GM13976 (cell line): ENCODE results near the gene CTSE.

Experiments used
- DNase-seq: peaks from one replicate; pipeline ENCODE4 v3.0.0; 2012; ENCODE audit warnings: low spot score
- in situ Hi-C: fragments of 300-500 bp; cut with MboI; formaldehyde crosslinking; loops from one replicate; pipeline ENCODE4 v1.12.0; 2022; ENCODE audit warnings: low sequenced_read_pairs, mixed read lengths, inconsistent platforms; ENCODE audit not compliant: unreplicated experiment
- TF ChIP-seq, protein P1 (sequence below): IDR thresholded peaks from 2 replicates; pipeline ENCODE4 v1.5.1; 2012; ENCODE audit warnings: borderline replicate concordance, mild to moderate bottlenecking; ENCODE audit not compliant: insufficient read depth; ENCODE audit errors: extremely low read depth, missing control alignments, control extremely low read depth

CTSE gene

GRCh38 chr1:205971082-205971481, 52.6 kb downstream of the CTSE start:
- TF ChIP-seq, protein P1, sequence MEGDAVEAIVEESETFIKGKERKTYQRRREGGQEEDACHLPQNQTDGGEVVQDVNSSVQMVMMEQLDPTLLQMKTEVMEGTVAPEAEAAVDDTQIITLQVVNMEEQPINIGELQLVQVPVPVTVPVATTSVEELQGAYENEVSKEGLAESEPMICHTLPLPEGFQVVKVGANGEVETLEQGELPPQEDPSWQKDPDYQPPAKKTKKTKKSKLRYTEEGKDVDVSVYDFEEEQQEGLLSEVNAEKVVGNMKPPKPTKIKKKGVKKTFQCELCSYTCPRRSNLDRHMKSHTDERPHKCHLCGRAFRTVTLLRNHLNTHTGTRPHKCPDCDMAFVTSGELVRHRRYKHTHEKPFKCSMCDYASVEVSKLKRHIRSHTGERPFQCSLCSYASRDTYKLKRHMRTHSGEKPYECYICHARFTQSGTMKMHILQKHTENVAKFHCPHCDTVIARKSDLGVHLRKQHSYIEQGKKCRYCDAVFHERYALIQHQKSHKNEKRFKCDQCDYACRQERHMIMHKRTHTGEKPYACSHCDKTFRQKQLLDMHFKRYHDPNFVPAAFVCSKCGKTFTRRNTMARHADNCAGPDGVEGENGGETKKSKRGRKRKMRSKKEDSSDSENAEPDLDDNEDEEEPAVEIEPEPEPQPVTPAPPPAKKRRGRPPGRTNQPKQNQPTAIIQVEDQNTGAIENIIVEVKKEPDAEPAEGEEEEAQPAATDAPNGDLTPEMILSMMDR: no peak
- in situ Hi-C loops: loop anchor here (10.0 kb wide), 1 partner anchor 176 kb away; no protein-coding TSS in a partner anchor

GRCh38 chr1:205970486-205970885, 53.2 kb downstream of the CTSE start:
- no peak for DNase-seq
- in situ Hi-C loops: loop anchor here (10.0 kb wide), 1 partner anchor 176 kb away; no protein-coding TSS in a partner anchor
- TF ChIP-seq, protein P1: no peak

More at GRCh38 chr1:205971082-205971481, 52.6 kb downstream of the CTSE start:
- DNase-seq: no peak

DNA sequence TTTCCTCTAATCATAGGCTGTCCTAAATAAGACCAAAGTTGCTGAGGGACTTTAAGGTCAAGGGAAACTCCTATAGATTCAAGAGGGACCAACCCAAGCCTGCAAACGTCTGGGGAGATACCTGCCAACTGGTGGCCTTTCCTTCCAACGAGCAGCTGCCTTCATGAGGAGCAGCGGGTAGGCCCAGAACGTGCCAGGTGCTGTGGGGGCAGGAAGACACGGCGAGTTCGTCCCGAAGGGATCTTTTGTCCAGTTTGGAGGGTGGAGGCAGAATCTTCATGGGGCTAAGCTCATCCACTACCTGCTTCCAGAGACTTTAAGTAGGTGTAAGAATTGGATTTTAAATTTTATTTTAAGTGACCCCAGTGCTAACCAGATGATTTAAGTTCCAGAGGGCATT, 54.5 kb downstream of the CTSE start:
- in situ Hi-C loops: no loop called here
- TF ChIP-seq, protein P1: no peak
- DNase-seq: no peak

DNA sequence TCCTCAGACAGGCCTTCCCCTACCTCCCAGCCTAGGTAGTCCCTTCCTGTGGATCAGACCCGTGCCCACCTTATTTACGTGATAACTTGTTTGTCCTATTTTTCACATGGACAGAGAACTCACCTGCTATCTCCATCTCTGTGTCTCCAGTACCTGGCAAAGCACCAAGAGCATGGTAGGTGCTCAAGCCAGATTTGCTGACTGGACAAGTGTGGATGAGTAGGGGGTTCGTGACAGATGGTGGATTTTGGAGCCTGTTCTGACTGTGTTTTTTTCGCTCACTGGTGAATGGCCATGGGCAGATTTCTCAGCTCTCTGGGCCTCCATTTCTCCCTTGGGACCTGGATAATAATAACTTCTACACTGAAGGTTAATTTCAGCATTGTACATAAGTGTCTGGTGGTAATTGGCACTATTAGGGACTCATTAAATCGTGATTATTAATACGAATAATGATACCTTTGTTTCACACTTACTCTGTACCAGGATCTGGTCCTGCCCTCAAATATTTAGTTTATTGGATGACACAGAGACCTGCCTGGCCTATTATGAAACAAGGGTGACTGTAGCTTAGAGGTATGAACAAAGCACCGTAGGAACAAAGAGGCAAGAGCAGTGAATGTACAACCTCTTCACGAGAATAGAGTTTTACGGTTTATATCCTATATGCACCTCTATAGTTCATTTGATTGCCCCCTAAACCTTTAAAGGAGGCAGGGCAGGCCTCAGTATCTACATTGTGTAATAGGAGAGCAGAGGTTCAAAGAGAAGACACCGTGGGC, 56.0 kb downstream of the CTSE start:
- TF ChIP-seq, protein P1: no peak
- no peak for DNase-seq
- in situ Hi-C loops: no loop called here

- in situ Hi-C loops: no loop called here
- DNase-seq: no peak
- TF ChIP-seq, protein P1: no peak
Measured at GRCh38 chr1:205965036-205965884, 58.4 kb downstream of the CTSE start.

DNA sequence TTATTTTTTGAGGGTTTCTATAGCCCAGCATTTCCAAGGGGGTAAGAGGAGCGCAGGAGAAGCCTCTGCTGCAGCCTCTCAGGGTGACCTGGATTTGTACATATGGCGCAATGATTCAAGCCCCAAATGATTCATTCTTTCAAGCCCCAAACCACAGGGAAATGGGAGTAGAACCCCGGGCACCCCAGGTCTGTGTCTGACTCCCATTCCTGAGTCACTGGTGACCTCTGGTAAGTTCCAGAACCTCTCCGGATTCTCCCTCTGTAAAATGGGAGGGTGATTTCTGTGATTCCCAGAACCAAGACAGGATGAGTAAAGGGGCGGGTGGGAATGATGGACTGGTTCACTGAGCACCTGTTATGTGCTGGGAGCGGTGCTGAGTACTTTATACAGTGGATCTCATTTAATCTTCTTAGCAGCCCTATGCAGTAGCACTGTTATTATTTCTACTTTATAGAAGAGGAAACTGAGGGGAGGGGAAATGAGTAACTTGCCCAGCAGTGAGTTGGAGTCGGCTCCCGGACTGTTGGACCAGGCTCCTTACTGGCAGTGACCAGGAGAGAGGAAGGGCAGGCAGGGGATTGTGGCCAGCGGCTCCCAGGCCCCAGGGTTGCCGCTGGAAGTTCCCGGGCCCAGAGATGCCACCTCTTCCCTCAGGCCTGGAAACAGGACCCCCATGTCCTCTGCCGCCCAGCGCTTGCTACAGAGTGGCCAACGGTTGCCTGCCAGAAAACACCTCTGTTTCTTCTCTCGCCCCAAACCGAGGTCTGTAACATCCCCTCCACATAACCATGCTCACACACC, 60.1 kb downstream of the CTSE start:
- TF ChIP-seq, protein P1: no peak
- in situ Hi-C loops: no loop called here
- no peak for DNase-seq
